ENCODE results near the gene DEFB131B.
"Not testable (repeated sequence)": the region's sequence is repeated elsewhere in the genome, so short reads cannot be mapped to it uniquely, and the experiment has no call there.

GRCh38 chr11:71889181-71889872 is 11.1 kb downstream of the DEFB131B start:
- TF ChIP-seq CTCF, POLR2A (IDR thresholded peaks at IDR 0.05): not testable (repeated sequence)

All from lower leg skin (tissue), 3 donors.